Ovary (tissue), 9 donors: Measurements from ENCODE around the gene PLEKHA6. TPM values are rescaled to one million over a fixed set of nuclear protein-coding genes. Genes with fewer than 3 reads are reported as not detected.

Experiments used
- DNase-seq, 5 donors: peaks; one replicate each; pipeline ENCODE4 v3.0.0-alpha.2; 2019 to 2020
- H3K27ac ChIP-seq, 2 donors: fragments of 200-600 bp; one replicate each; pipeline versions ENCODE4 v1.5.1 to v1.8.0; 2019 to 2022
- H3K27me3 ChIP-seq: fragments of 200-600 bp; one replicate; pipeline ENCODE4 v1.8.0; 2022
- H3K36me3 ChIP-seq: fragments of 200-600 bp; sonication (generic); one replicate; pipeline ENCODE4 v1.5.1; 2019
- H3K4me1 ChIP-seq: one replicate; pipeline ENCODE4 v1.8.1; 2013; ENCODE audit warnings: mild to moderate bottlenecking, moderate library complexity; ENCODE audit not compliant: insufficient read depth
- H3K4me3 ChIP-seq: fragments of 200-600 bp; sonication (generic); one replicate; pipeline ENCODE4 v1.5.1; 2017
- H3K9me3 ChIP-seq, 2 donors: fragments of 200-600 bp in 1 of 2; sonication (generic) in 1 of 2; one replicate each; pipeline versions ENCODE4 v1.5.1 to v1.8.1; 2013 to 2019; ENCODE audit warnings: mild to moderate bottlenecking in 1 of 2, moderate library complexity in 1 of 2
- CTCF ChIP-seq, 3 donors: fragments of 450-650 bp in 2 of 3; fragments of 200-600 bp in 1 of 3; IDR thresholded peaks; one replicate each; pipeline versions ENCODE4 v1.5.1 to v1.8.0; 2016 to 2022; ENCODE audit warnings: antibody characterized with exemption in 3 of 3, mild to moderate bottlenecking in 1 of 3
- EP300 ChIP-seq: sonication (generic); formaldehyde crosslinking; IDR thresholded peaks from one replicate; pipeline ENCODE4 v1.6.1; 2017; ENCODE audit warnings: antibody characterized with exemption
- POLR2A ChIP-seq: fragments of 450-650 bp; IDR thresholded peaks from one replicate; pipeline ENCODE4 v1.6.1; 2017; ENCODE audit warnings: antibody characterized with exemption, mild to moderate bottlenecking, moderate library complexity
- WGBS, 3 donors: extraction: QIAGEN DNeasy Blood & Tissue Kit in 1 of 3; methylation state at CpG; one replicate each; pipeline versions ENCODE4 v1.1.5 to v1.1.7; 2013 to 2017; 5-methylcytosine and 5-hydroxymethylcytosine counted together
- intact Hi-C, 4 donors: fragments of 100-400 bp; cut with DNase I; formaldehyde crosslinking; loops; one replicate each; pipeline versions ENCODE4 v1.11.0 to v1.15.1; 2022 to 2023
- polyA plus RNA-seq, 2 donors: library from polyadenylated mRNA; stranded (reverse); fragments of 200-250 nt in 1 of 2; fragments of 350-450 nt in 1 of 2; fragmentation: Illumina TruSeq in 1 of 2; extraction: RNeasy Lipid Tissue Mini Kit (QIAGEN cat#74804) in 1 of 2; gene quantifications; one replicate each; pipeline ENCODE4 v1.2.3, GENCODE V29; 2013 to 2014
- total RNA-seq, 7 donors: library from RNA; depleted of rRNA in 2 of 7; stranded (reverse); fragments of >200 nt in 2 of 7; fragmentation: NEBNext Ultra II Directional in 3 of 7; extraction: Animal tissue kit (Norgen Biotek cat#: 25700) in 3 of 7; gene quantifications; one replicate each; pipeline versions ENCODE4 v1.1.0 to v1.2.4, GENCODE V29; 2016 to 2023
- donor health status: DM: no; HTN: no; CAD: no; lungs with moderate emphysema.
- donor health status: DM: no; HTN: no; CAD: no.
- donor health status: Bipolar disorder and iron deficiency.
- donor health status: DM: yes; HTN: yes; CAD: no.
- donor health status: DM: no; HTN: no; CAD: no.
- donor health status: DM: yes; HTN: yes; CAD: no.

PLEKHA6 gene
- total and polyA plus RNA-seq, 9 donors, result 2.3 to 20.5 (median 6.6) TPM

GRCh38 chr1:204327359-204327758 is 32.4 kb downstream of the PLEKHA6 start:
- H3K36me3 ChIP-seq, result no peaks in the 10 kb centered on the region
- no peak overlapping the region for H3K27ac ChIP-seq
- H3K9me3 ChIP-seq, result no peaks in the 10 kb centered on the region
- intact Hi-C loops, result no loop called here
- H3K4me1 ChIP-seq, result no peaks in the 10 kb centered on the region
- TF ChIP-seq POLR2A, result no peak
- no peak for TF ChIP-seq CTCF (IDR thresholded peaks at IDR 0.05)
- no peak for TF ChIP-seq EP300
- no peaks in the 10 kb centered on the region for H3K27me3 ChIP-seq
- H3K4me3 ChIP-seq, result no peak overlapping the region
- DNase-seq, result no peak
- WGBS, 3 donors, result 76 to 81% (median 80%) methylated on average over 10 of the region's 10 CpGs

- no peak overlapping the region for H3K27ac ChIP-seq
- TF ChIP-seq CTCF (IDR thresholded peaks at IDR 0.05) (no peak), EP300 (no peak), POLR2A (no peak)
- no peak for DNase-seq
- no peaks in the 10 kb centered on the region for H3K36me3 ChIP-seq
- intact Hi-C loops, result no loop called here
- WGBS, 3 donors, result 81 to 91% (median 90%) methylated on average over 8 of the region's 8 CpGs
- no peaks in the 10 kb centered on the region for H3K9me3 ChIP-seq
- H3K4me3 ChIP-seq, result no peak overlapping the region
- no peaks in the 10 kb centered on the region for H3K4me1 ChIP-seq
- no peaks in the 10 kb centered on the region for H3K27me3 ChIP-seq
These were observed 32.9 kb downstream of the PLEKHA6 start for GRCh38 chr1:204326771-204327300.

DNA sequence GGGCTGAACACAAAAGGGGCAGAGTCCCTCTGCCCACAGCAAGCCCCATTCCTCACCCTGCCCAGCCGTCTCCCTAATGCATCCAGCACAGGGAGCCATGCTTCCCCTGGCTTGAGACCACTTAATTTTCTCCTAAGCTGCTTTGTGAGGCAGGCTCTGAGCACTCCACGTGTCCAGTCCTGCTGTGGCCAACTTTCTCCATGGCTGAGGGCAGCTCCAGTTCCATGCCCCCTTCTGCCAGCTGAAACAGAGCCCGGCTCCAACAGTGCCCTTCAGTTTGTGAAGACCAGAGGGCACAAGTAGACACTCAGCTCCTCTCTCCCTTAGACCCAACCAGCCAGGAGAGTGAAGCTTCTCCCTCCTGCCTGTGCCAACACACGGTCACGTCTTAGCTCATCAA is 33.8 kb downstream of the PLEKHA6 start:
- no peaks in the 10 kb centered on the region for H3K9me3 ChIP-seq
- no peaks in the 10 kb centered on the region for H3K4me1 ChIP-seq
- no peaks in the 10 kb centered on the region for H3K27me3 ChIP-seq
- H3K36me3 ChIP-seq, result no peaks in the 10 kb centered on the region
- no peak overlapping the region for H3K4me3 ChIP-seq
- intact Hi-C loops, result no loop called here
- DNase-seq, result no peak
- no peak for TF ChIP-seq EP300
- no peak for TF ChIP-seq CTCF (IDR thresholded peaks at IDR 0.05)
- TF ChIP-seq POLR2A, result no peak
- no peak overlapping the region for H3K27ac ChIP-seq
- WGBS, 3 donors, result 90 to 94% (median 91%) methylated on average over 5 of the region's 5 CpGs

DNA sequence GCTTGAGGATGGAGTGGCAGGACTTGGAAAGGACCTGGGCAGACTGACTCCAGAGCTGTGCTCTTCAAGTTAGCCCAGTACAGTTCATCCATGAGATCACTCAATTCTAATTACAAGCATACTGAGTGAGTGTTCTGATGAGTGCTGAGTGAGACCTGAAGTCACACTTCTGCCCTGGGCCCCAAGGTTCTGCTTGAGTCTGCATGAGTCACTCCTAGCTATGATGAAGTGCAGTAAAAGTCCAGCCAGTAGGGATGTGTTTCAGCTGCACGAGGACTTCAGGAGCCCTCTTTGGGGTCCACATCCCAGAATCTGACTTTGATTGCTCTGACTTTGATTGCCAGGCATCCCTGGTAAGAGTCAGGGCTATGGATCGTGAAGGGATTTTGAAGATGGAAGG is 35.8 kb downstream of the PLEKHA6 start:
- Histone ChIP-seq H3K36me3 (no peaks in the 10 kb centered on the region), H3K4me1 (no peaks in the 10 kb centered on the region), H3K4me3 (no peak overlapping the region), H3K9me3 (no peaks in the 10 kb centered on the region), H3K27ac (no peak overlapping the region), H3K27me3 (no peaks in the 10 kb centered on the region)
- DNase-seq, result no peak
- intact Hi-C loops, result no loop called here
- TF ChIP-seq POLR2A (no peak), EP300 (no peak), CTCF (IDR thresholded peaks at IDR 0.05) (no peak)
- WGBS, 3 donors, result 72 to 86% (median 75%) methylated on average over 2 of the region's 2 CpGs
